Stomach (tissue), 9 donors: Measurements from ENCODE around the gene COL12A1. TPM values are rescaled to one million over a fixed set of nuclear protein-coding genes. Genes with fewer than 3 reads are reported as not detected.

Experiments
- DNase-seq, 2 donors: peaks; one replicate each; pipeline versions ENCODE4 v3.0.0 to v3.0.0-alpha.2; 2013 to 2019
- H3K27ac ChIP-seq, 5 donors: fragments of 200-600 bp in 4 of 5; sonication (generic) in 4 of 5; one replicate each; pipeline ENCODE4 v1.5.1; 2013 to 2019; ENCODE audit warnings: mild to moderate bottlenecking in 1 of 5, moderate library complexity in 1 of 5
- H3K27me3 ChIP-seq, 3 donors: fragments of 200-600 bp; sonication (generic); one replicate each; pipeline ENCODE4 v1.5.1; 2017 to 2019; ENCODE audit warnings: mixed run types in 1 of 3
- H3K36me3 ChIP-seq, 4 donors: fragments of 200-600 bp; sonication (generic); 1 replicate in 3 of 4; 2 replicates in 1 of 4; pipeline ENCODE4 v1.5.1; 2016 to 2019
- H3K4me1 ChIP-seq, 4 donors: fragments of 200-600 bp; sonication (generic); one replicate each; pipeline ENCODE4 v1.5.1; 2016 to 2019
- H3K4me3 ChIP-seq, 4 donors: fragments of 200-600 bp; sonication (generic) in 3 of 4; one replicate each; pipeline ENCODE4 v1.5.1; 2016 to 2019; ENCODE audit warnings: mild to moderate bottlenecking in 1 of 4
- H3K9me3 ChIP-seq, 4 donors: fragments of 200-600 bp; sonication (generic); one replicate each; pipeline ENCODE4 v1.5.1; 2016 to 2019
- EP300 ChIP-seq: sonication (generic); formaldehyde crosslinking; IDR thresholded peaks from one replicate; pipeline ENCODE4 v1.6.1; 2017; ENCODE audit warnings: antibody characterized with exemption
- POLR2A ChIP-seq, 4 donors: fragments of 450-650 bp; IDR thresholded peaks; one replicate each; pipeline ENCODE4 v1.6.1; 2016; ENCODE audit warnings: antibody characterized with exemption in 4 of 4, control low read depth in 2 of 4, mild to moderate bottlenecking in 1 of 4, moderate library complexity in 1 of 4
- POLR2AphosphoS5 ChIP-seq, 3 donors: sonication (generic); formaldehyde crosslinking; IDR thresholded peaks; one replicate each; pipeline ENCODE4 v1.6.1; 2016; ENCODE audit warnings: antibody characterized with exemption in 3 of 3
- whole genome bisulfite sequencing, 5 donors: extraction: QIAGEN DNeasy Blood & Tissue Kit in 3 of 5; methylation state at CpG; one replicate each; pipeline versions ENCODE4 v1.1.5 to v1.1.7; 2013 to 2018; 5-methylcytosine and 5-hydroxymethylcytosine counted together
- intact Hi-C: fragments of 100-400 bp; cut with DNase I; formaldehyde crosslinking; loops from one replicate; pipeline ENCODE4 v1.15.1; 2023; ENCODE audit warnings: low total_unique reads
- polyA plus RNA-seq, 3 donors: library from polyadenylated mRNA; stranded (reverse); fragments of 200-250 nt; gene quantifications; one replicate each; pipeline ENCODE4 v1.2.3, GENCODE V29; 2013
- total RNA-seq, 5 donors: library from RNA; depleted of rRNA; stranded (reverse); fragments of >200 nt; gene quantifications; one replicate each; pipeline versions ENCODE4 v1.1.0 to v1.2.3, GENCODE V29; 2014 to 2016
- TF ChIP-seq, protein P1 (sequence below), 7 experiments: fragments of 450-650 bp in 4 of 7; fragments of 200-600 bp in 3 of 7; sonication (generic) in 3 of 7; IDR thresholded peaks; one replicate each; pipeline ENCODE4 v1.5.1; 2016 to 2019; ENCODE audit warnings: antibody characterized with exemption in 7 of 7, control low read depth in 2 of 7, mild to moderate bottlenecking in 1 of 7
- donor health status: healthy with polysubstance abuse.
- donor health status: Bipolar disorder and iron deficiency.
- donor health status: healthy.

The COL12A1 gene
- total and polyA plus RNA-seq, 8 donors, result 3.4 to 170 (median 20.3) TPM

DNA sequence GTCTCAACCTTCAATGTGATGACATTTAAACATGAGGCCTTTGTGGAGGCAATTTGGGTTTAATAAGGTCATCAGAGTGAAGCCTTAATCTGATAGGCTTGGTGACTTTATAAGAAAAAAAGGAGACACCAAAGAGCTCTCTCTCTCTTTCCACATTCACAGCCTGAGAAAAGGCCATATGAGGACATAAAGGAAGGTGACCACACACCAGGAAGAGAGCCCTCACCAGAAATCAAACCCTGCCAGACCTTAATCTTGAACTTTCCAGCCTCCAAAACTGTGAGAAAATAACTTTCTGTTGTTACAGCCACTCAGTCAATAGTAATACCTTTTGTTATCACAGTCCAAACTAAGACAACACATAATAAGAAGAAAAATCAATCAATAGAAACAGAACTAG is 47.7 kb downstream of the COL12A1 start:
- Histone ChIP-seq H3K4me1 (no peaks in the 10 kb centered on the region), H3K9me3 (no peaks in the 10 kb centered on the region), H3K4me3 (no peak overlapping the region), H3K27ac (no peak overlapping the region), H3K36me3 (peaks cover 0 to 5% (median 0%) of the 10 kb centered on the region in 4 donors), H3K27me3 (no peaks in the 10 kb centered on the region)
- DNase-seq, result no peak
- TF ChIP-seq POLR2A (IDR thresholded peaks at IDR 0.05) (no peak), POLR2AphosphoS5 (IDR thresholded peaks at IDR 0.05) (no peak)
- TF ChIP-seq, protein P1, sequence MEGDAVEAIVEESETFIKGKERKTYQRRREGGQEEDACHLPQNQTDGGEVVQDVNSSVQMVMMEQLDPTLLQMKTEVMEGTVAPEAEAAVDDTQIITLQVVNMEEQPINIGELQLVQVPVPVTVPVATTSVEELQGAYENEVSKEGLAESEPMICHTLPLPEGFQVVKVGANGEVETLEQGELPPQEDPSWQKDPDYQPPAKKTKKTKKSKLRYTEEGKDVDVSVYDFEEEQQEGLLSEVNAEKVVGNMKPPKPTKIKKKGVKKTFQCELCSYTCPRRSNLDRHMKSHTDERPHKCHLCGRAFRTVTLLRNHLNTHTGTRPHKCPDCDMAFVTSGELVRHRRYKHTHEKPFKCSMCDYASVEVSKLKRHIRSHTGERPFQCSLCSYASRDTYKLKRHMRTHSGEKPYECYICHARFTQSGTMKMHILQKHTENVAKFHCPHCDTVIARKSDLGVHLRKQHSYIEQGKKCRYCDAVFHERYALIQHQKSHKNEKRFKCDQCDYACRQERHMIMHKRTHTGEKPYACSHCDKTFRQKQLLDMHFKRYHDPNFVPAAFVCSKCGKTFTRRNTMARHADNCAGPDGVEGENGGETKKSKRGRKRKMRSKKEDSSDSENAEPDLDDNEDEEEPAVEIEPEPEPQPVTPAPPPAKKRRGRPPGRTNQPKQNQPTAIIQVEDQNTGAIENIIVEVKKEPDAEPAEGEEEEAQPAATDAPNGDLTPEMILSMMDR (IDR thresholded peaks at IDR 0.05), result no peak
- intact Hi-C loops, result no loop called here

DNA sequence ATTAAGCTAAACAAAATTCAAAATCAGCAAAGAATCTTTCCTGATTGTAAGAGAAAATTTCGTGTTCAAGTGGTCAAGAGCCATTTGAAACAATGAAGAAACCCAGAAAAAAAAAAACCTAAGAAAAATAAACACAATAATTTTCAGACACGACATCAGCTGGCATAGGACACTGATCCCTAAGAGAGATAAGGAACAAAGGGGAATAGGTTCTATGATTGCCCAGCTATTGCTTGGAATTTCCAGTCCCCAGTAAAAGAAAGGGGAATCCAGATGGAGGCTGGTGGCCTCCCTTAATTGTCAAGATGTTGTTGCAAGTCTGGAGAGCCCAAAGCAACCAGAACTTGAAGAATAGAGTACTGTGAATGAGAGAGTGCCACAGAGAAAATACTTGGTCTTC is 48.5 kb downstream of the COL12A1 start:
- no peaks in the 10 kb centered on the region for H3K4me1 ChIP-seq
- no peak for DNase-seq
- TF ChIP-seq POLR2A (IDR thresholded peaks at IDR 0.05), result no peak
- TF ChIP-seq, protein P1 (IDR thresholded peaks at IDR 0.05), result no peak
- TF ChIP-seq EP300, result no peak
- no peak for TF ChIP-seq POLR2AphosphoS5 (IDR thresholded peaks at IDR 0.05)
- WGBS, 5 donors, result 37 to 52% (median 40%) methylated on average over 2 of the region's 2 CpGs
- H3K4me3 ChIP-seq, result no peak overlapping the region
- no peaks in the 10 kb centered on the region for H3K9me3 ChIP-seq
- H3K27me3 ChIP-seq, result no peaks in the 10 kb centered on the region
- no peak overlapping the region for H3K27ac ChIP-seq
- intact Hi-C loops, result no loop called here
- H3K36me3 ChIP-seq, result peaks cover 0 to 6% (median 0%) of the 10 kb centered on the region in 4 donors

DNA sequence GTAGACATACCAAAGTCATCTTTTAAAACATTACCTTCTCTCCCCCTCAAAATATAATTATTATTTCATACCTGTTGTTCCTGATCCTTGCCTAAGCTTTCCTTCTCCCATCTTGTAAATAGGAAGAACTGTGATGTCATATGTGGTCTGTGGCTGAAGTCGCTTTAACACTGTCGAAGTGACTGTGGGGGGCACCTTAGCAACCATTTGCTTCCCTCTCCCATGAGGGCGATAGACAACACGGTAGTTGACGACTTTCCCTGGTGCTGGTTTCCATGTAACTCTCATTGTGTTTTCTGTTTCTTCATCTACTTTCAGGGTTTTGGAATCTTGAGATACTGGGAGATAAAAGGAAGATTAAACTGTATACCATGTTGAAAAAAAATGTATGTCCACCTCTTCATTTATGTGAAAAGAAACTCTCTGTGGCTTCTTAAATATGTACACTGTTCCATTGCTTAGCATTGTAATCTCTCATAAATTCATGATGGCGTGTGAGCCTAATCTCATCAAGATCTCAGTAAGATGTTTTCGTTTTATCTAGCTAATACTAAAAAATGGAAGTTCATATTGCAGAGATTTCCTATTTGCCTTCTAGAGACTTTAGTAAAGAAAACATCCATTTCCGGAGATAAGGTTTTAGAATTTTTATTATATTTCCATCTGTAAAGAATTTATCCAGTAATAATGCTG is 49.5 kb downstream of the COL12A1 start:
- H3K27me3 ChIP-seq, result no peaks in the 10 kb centered on the region
- no peak overlapping the region for H3K27ac ChIP-seq
- H3K9me3 ChIP-seq, result no peaks in the 10 kb centered on the region
- H3K4me1 ChIP-seq, result no peaks in the 10 kb centered on the region
- 86 to 91% (median 88%) methylated on average over 8 of the region's 8 CpGs for WGBS, 5 donors
- no peak overlapping the region for H3K4me3 ChIP-seq
- intact Hi-C loops, result no loop called here
- TF ChIP-seq POLR2A (IDR thresholded peaks at IDR 0.05) (no peak), POLR2AphosphoS5 (IDR thresholded peaks at IDR 0.05) (no peak), EP300 (no peak)
- TF ChIP-seq, protein P1 (IDR thresholded peaks at IDR 0.05), result no peak
- DNase-seq, result no peak
- H3K36me3 ChIP-seq, result peaks cover 0 to 14% (median 0%) of the 10 kb centered on the region in 4 donors

DNA sequence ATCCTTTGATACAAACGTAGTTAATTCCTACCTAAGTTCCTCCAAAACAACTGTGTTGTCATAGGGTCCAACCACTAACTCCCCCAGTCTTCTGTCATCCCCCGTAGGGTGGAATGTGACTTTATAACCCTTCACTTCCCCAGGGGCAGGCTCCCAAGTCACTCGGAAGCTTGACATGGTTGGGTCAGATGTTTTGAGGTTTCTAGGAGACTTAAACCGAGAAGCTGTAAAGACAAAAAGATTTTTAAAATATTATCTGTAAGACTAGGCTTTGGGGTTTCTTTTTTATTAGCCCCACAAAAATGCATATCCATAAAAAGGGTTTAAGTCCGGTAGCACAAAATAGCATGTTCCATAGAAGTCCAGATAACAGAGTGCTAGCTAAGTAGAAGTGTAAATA is 50.2 kb downstream of the COL12A1 start:
- no peaks in the 10 kb centered on the region for H3K27me3 ChIP-seq
- TF ChIP-seq, protein P1 (IDR thresholded peaks at IDR 0.05), result no peak
- TF ChIP-seq POLR2A (IDR thresholded peaks at IDR 0.05), result no peak
- TF ChIP-seq EP300, result no peak
- no peak for TF ChIP-seq POLR2AphosphoS5 (IDR thresholded peaks at IDR 0.05)
- no peak for DNase-seq
- intact Hi-C loops, result no loop called here
- WGBS, 5 donors, result 35 to 49% (median 42%) methylated on average over 5 of the region's 5 CpGs
- no peak overlapping the region for H3K4me3 ChIP-seq
- H3K27ac ChIP-seq, result no peak overlapping the region
- peaks cover 0 to 14% (median 0%) of the 10 kb centered on the region in 4 donors for H3K36me3 ChIP-seq
- no peaks in the 10 kb centered on the region for H3K4me1 ChIP-seq
- H3K9me3 ChIP-seq, result no peaks in the 10 kb centered on the region
